NCI-H1105 (cell line): Measurements from ENCODE around the gene FUOM.

Experiments used
- DNase-seq: peaks from one replicate; lab custom pipeline; 2025; lab: John Stamatoyannopoulos, UW

Gene FUOM

GRCh38 chr10:133310399-133310755, 47.4 kb downstream of the FUOM start:
- DNase-seq = no peak

GRCh38 chr10:133309720-133310398, 48.0 kb downstream of the FUOM start:
- DNase-seq = peak; percentile 59

GRCh38 chr10:133309100-133309719, 48.6 kb downstream of the FUOM start:
- peak; percentile 72 for DNase-seq

- no peak for DNase-seq
Measured at GRCh38 chr10:133308421-133309099, 49.3 kb downstream of the FUOM start, which contains the start of the genes TUBGCP2 and ZNF511. Gene TUBGCP2, minus strand, starts transcription at chr10:133308872. Its CDS starts 5,931 bp downstream, at chr10:133302941. Gene ZNF511, plus strand, starts transcription at chr10:133308914. Its CDS starts 30 bp downstream, at chr10:133308944.

- peak; percentile 26 for DNase-seq
Measured at GRCh38 chr10:133307776-133308420, 49.9 kb downstream of the FUOM start.

- no peak for DNase-seq
Measured at GRCh38 chr10:133306941-133307379, 50.9 kb downstream of the FUOM start.

- no peak for DNase-seq
Measured at GRCh38 chr10:133306097-133306476, 51.7 kb downstream of the FUOM start.
